ENCODE results near the gene TRIM66.

GRCh38 chr11:8584511-8584910, 98.0 kb downstream of the TRIM66 start:
- TF ChIP-seq CTCF (IDR thresholded peaks at IDR 0.05) (no peak), ZFX (IDR thresholded peaks at IDR 0.05; ENCODE audit: borderline replicate concordance) (no peak)

All from 22Rv1 (cell line).